ENCODE measurements around the gene FGF7.
"Not testable (repeated sequence)": the region's sequence is repeated elsewhere in the genome, so short reads cannot be mapped to it uniquely, and the experiment has no call there.

Gene FGF7

DNA sequence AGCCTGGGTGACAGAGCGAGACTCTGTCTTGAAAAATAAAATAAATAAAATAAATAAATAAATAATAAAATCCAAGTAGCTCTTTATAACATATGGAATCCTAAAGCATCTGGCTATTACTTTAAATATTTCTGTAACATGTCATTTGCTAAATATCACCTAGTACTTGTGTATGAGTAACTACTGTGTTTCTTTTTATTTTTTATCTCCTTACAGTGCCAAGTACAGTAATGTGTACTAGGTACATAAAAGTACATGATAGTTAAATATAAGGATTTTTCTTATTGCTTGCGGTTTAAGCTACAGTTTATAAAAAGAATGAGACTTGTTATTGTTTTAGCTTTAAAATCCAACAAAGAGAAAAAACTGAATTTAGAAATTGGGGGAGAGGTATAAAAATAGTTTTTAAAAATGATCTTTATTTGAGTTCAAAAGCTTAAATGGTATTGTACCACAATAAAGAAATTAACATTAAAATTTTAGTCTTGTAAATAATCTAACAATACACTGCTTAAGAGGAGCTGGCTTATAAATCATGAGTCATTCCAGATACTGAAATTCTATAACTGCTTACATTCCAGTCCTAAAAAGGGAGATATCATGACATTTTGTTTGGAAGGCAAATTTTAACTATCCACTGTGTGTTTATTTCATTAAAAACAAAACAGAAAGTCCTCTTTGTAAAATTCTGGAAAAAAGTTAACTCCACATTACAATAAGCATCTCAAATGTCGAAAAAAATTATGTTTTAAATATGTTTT lies 73.1 kb downstream of the FGF7 start:
- DNase-seq, result no peak

DNA sequence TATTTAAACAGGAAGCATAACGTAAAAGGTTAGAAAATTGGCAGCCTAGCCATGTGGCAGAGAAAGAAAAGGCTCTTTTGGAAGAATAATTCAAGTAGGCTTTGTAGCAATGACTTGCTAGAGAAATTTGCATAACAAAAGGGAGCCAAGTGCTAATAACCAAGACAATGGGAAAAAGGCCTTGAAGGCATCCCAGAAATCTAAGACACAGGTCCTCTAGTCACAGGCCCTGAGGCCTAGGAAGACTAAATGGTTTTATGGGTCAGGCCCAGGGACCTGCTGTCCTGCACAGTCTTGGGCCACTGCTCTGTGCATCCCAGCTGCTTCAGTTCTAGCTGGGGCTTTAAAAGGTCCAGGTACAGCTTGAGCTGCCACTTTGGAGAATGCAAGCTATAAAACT lies 78.5 kb downstream of the FGF7 start:
- no peak for DNase-seq

DNA sequence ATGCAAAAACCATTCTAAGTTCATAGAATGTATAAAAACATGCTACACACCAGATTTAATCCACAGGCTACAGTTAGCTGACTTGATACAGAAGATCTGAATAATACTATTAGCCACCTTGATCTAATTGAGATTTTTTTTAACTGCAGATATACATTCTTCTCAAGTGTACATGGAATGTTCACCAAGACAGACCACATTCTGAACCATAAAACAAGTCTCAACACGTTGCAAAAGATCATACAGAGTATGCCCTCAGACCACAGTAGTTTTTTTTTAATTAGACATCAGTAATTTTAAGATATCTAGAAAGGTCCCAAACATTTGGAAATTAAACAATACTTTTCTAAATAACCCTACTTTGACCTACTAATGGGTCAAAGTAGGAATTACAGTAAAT lies 83.3 kb downstream of the FGF7 start:
- DNase-seq, result no peak

DNA sequence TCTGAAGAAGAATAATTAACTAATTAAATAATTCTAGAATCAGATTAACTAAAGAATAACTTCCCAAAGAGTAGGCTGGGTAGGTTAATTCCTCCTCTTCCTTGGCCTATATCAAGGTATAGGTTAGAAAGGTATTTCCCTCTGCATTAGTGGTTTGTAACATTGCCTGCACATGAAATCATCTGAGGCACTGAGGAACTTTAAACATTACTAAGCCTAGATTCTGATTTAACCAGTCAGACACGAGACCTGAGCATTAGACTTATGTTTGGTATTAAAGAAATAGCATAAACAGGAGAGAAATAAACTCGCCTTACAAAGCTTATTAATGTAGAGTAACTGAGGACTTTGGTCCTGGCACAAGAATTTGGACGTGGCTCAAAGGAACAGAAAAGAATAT lies 84.2 kb downstream of the FGF7 start:
- no peak for DNase-seq

DNA sequence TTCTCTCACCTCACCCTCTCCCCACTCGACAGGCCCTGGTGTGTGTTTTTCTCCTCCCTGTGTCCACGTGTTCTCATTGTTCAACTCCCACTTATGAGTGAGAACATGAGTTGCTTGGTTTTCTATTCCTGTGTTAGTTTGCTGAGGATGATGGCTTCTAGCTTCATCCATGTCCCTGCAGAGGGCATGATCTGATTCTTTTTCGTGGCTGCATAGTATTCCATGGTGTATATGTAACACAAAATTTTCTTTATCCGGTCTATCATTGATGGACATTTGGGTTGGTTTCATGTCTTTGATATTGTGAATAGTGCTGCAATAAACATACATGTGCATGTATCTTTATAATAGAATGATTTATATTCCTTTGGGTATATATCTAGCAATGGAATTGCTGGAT lies 89.7 kb downstream of the FGF7 start:
- DNase-seq, result not testable (repeated sequence)

DNA sequence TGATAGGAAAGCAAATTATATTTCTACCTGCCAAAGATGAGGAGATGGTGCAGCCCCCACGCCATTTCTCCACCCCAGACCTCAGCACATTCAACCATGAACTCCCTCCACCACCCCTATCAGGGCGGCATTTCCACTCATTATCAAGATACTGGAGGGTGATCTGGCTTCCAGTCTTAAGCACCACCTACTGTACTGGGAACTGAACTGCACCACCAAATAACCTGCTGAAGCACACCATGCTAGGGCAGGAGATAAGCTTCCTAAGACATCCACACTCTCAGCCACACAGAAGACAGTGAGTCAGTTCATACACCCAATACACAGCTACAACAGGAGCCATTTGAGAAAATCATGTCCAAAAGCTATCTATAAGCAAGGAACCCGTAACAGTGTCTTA lies 98.8 kb downstream of the FGF7 start:
- no peak for DNase-seq

DNA sequence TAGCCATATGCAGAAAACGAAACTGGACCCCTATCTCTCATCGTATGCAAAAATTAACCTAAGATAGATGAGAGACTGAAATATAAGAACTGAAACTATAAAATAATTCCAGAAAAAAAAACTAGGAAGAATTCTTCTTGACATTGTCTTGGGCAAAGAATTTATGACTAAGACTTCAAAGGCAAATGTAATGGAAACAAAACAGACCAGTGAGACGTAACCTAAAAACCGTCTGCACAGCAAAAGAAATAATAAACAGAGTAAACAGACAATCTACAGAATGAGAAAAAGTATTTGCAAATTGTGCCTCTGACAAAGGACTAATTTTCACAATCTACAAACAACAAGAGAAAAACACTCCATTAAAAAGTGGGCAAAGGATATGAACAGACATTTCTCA lies 105.2 kb downstream of the FGF7 start:
- no peak for DNase-seq

DNA sequence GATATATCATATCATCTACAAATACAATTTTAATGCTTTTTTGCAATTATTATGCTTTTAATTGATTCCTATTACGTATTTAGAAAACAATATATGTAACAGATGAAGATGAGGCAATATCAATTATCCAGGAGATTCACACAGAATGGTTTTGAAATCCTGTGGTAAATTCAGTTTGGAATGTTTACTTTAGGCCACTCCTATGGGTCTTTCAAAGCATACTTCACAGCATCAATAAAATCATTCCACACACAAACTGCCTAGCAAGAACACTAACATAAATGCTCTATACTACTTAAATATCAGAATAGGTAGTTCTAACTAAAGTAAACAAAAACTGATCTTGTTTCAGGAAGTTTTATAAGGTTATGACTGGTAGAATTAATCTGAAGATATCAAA lies 107.0 kb downstream of the FGF7 start:
- DNase-seq, result no peak
